ENCODE measurements around the gene NPAS4. TPM values are rescaled to one million over a fixed set of nuclear protein-coding genes. Genes with fewer than 3 reads are reported as not detected.

The NPAS4 gene
- total RNA-seq, 1 donor from 2014 or later = 0.20 TPM

DNA sequence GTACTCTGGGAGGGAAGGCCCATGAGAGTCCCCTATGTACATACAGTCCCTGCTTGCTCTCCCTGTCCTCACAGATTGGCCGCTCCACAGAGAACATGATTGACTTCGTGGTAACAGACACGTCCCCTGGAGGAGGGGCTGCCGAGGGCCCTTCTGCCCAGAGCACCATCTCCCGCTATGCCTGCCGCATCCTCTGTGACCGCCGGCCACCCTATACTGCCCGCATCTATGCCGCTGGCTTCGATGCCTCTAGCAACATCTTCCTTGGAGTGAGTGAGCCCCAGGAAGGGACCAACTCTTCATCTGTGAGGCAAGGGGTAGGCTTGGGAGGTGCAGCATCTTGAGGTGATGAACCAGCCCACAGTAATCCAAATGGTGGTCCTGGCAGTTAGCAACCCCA is 52.3 kb downstream of the NPAS4 start:
- H4K20me1 ChIP-seq (ENCODE audit: insufficient read depth, low read length) = peaks cover 12% of the 10 kb centered on the region
- FAIRE-seq (no peak), DNase-seq (ENCODE audit: low read depth) (no peak)
- H3K4me2 ChIP-seq (ENCODE audit: low read length) = no peak overlapping the region
- Mint-ChIP-seq H3K4me1 (ENCODE audit: low read depth, unreplicated experiment) (no peaks in the 10 kb centered on the region), H3K9me3 (ENCODE audit: unreplicated experiment) (no peaks in the 10 kb centered on the region), H3K27ac (ENCODE audit: unreplicated experiment) (no peak overlapping the region), H3K4me3 (ENCODE audit: unreplicated experiment) (no peak overlapping the region), H3K27me3 (ENCODE audit: low read depth, unreplicated experiment) (peaks cover 2% of the 10 kb centered on the region), H3K36me3 (ENCODE audit: low read depth, unreplicated experiment) (peaks cover 14% of the 10 kb centered on the region)
- no peak overlapping the region for H3K9ac ChIP-seq (ENCODE audit: low read length)
- H3K79me2 ChIP-seq (ENCODE audit: insufficient read depth, low read length) = no peaks in the 10 kb centered on the region
- H2AFZ ChIP-seq (ENCODE audit: low read depth, low read length) = no peak overlapping the region
- no peaks in the 10 kb centered on the region for H3K36me3 ChIP-seq (ENCODE audit: insufficient read depth, low read length)
- TF ChIP-seq EZH2 (IDR thresholded peaks at IDR 0.05; ENCODE audit: insufficient read depth, low read length) = no peak
- TF ChIP-seq, protein P1, sequence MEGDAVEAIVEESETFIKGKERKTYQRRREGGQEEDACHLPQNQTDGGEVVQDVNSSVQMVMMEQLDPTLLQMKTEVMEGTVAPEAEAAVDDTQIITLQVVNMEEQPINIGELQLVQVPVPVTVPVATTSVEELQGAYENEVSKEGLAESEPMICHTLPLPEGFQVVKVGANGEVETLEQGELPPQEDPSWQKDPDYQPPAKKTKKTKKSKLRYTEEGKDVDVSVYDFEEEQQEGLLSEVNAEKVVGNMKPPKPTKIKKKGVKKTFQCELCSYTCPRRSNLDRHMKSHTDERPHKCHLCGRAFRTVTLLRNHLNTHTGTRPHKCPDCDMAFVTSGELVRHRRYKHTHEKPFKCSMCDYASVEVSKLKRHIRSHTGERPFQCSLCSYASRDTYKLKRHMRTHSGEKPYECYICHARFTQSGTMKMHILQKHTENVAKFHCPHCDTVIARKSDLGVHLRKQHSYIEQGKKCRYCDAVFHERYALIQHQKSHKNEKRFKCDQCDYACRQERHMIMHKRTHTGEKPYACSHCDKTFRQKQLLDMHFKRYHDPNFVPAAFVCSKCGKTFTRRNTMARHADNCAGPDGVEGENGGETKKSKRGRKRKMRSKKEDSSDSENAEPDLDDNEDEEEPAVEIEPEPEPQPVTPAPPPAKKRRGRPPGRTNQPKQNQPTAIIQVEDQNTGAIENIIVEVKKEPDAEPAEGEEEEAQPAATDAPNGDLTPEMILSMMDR (IDR thresholded peaks at IDR 0.05; ENCODE audit: insufficient read depth, low read depth, low read length) = no peak
- no peaks in the 10 kb centered on the region for H3K9me3 ChIP-seq (ENCODE audit: insufficient read depth, low read depth, low read length)
- no peaks in the 10 kb centered on the region for H3K27me3 ChIP-seq (ENCODE audit: insufficient read depth, low read length)
- H3K4me1 ChIP-seq (ENCODE audit: insufficient read depth, low read length) = no peaks in the 10 kb centered on the region
- no peak overlapping the region for H3K4me3 ChIP-seq (ENCODE audit: insufficient read depth, low read depth, low read length)
- no peak overlapping the region for H3K27ac ChIP-seq (ENCODE audit: low read depth, low read length)

DNA sequence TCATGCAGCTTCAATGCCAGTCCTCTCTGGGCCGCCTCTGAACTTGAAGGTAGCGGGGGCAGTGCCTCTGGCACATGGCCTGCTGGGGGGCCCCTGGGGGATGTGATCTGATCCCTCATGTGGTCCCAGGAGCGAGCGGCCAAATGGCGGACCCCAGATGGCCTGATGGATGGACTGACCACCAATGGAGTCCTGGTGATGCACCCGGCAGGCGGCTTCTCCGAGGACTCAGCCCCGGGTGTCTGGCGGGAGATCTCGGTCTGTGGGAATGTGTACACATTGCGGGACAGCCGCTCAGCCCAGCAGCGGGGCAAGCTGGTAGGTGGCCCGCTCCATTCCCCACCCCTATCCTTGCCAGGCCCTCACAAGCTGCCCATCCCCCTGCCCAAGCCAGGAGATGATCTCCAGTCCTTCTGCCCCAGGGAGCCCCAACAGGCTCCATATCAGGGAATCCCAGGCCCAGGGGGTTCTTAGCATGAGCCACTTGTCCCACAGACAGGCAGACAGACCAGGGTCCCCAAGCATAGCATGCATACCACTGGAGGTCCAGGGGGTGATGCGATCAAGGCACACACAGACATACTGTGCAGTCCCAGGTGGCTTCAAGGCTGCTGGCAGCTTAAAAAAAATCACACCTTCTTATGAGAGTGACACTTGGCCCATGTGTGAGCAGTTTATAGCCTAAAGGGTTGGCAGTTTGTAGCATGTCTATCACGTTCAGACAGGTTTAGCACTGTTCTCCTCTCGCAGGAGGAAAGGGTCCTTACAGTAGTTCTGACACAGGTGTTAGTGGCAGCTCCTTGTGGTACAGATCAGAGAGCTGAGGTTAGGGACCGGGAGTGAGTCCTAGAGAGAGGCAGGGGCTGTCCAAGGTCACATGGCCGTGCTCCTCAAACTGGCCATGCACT is 53.0 kb downstream of the NPAS4 start:
- H3K4me2 ChIP-seq (ENCODE audit: low read length) = no peak overlapping the region
- H3K79me2 ChIP-seq (ENCODE audit: insufficient read depth, low read length) = peaks cover 6% of the 10 kb centered on the region
- H3K27ac Mint-ChIP-seq (ENCODE audit: unreplicated experiment) = no peak overlapping the region
- no peak overlapping the region for H3K4me3 ChIP-seq (ENCODE audit: insufficient read depth, low read depth, low read length)
- H4K20me1 ChIP-seq (ENCODE audit: insufficient read depth, low read length) = peaks cover 14% of the 10 kb centered on the region
- no peak for DNase-seq (ENCODE audit: low read depth)
- no peaks in the 10 kb centered on the region for H3K9me3 ChIP-seq (ENCODE audit: insufficient read depth, low read depth, low read length)
- no peaks in the 10 kb centered on the region for H3K36me3 ChIP-seq (ENCODE audit: insufficient read depth, low read length)
- peaks cover 14% of the 10 kb centered on the region for H3K36me3 Mint-ChIP-seq (ENCODE audit: low read depth, unreplicated experiment)
- H3K27me3 ChIP-seq (ENCODE audit: insufficient read depth, low read length) = no peaks in the 10 kb centered on the region
- H3K9me3 Mint-ChIP-seq (ENCODE audit: unreplicated experiment) = no peaks in the 10 kb centered on the region
- no peak overlapping the region for H2AFZ ChIP-seq (ENCODE audit: low read depth, low read length)
- TF ChIP-seq EZH2 (IDR thresholded peaks at IDR 0.05; ENCODE audit: insufficient read depth, low read length) = no peak
- TF ChIP-seq, protein P1 (IDR thresholded peaks at IDR 0.05; ENCODE audit: insufficient read depth, low read depth, low read length) = no peak
- H3K4me1 Mint-ChIP-seq (ENCODE audit: low read depth, unreplicated experiment) = no peaks in the 10 kb centered on the region
- no peak overlapping the region for H3K27ac ChIP-seq (ENCODE audit: low read depth, low read length)
- H3K9ac ChIP-seq (ENCODE audit: low read length) = no peak overlapping the region
- no peak for FAIRE-seq
- H3K4me1 ChIP-seq (ENCODE audit: insufficient read depth, low read length) = peaks cover under 1% of the 10 kb centered on the region
- no peak overlapping the region for H3K4me3 Mint-ChIP-seq (ENCODE audit: unreplicated experiment)
- H3K27me3 Mint-ChIP-seq (ENCODE audit: low read depth, unreplicated experiment) = peaks cover 2% of the 10 kb centered on the region
